Activated CD8-positive, alpha-beta T cell treated with anti-CD3 and anti-CD28 coated beads, Interleukin-2, amount 10 ng/mL, durations not matched to agents 7 days and 5 days (primary cell): ENCODE results near the gene IGFN1. TPM values are rescaled to one million over a fixed set of nuclear protein-coding genes. Genes with fewer than 3 reads are reported as not detected.

ENCODE experiments used
- ATAC-seq: fragments of 150-1000 bp; cut with Tn5 transposase; one replicate; pipeline ENCODE4 v1.10.0; 2021; ENCODE audit warnings: moderate library complexity
- CTCF ChIA-PET: fragments of 350-600 bp; sonication (Branson Sonifier 250); formaldehyde crosslinking; loops from one replicate; lab custom pipeline; 2021; ENCODE audit warnings: antibody characterized with exemption; lab: Charles Lee
- POLR2A ChIA-PET: fragments of 350-600 bp; sonication (Branson Sonifier 250); formaldehyde crosslinking; loops from one replicate; lab custom pipeline; 2021; ENCODE audit warnings: antibody characterized with exemption; lab: Charles Lee
- DNase-seq: peaks from one replicate; pipeline ENCODE4 v3.0.0-alpha.2; 2020
- H3K27ac Mint-ChIP-seq: one replicate; pipeline ENCODE4 v1.8.0; 2021; ENCODE audit warnings: mild to moderate bottlenecking, mixed read lengths
- H3K27me3 Mint-ChIP-seq: one replicate; pipeline ENCODE4 v1.8.0; 2021; ENCODE audit warnings: low read depth, mixed read lengths
- H3K36me3 Mint-ChIP-seq: one replicate; pipeline ENCODE4 v1.8.0; 2021; ENCODE audit warnings: low read depth, mixed read lengths
- H3K4me1 Mint-ChIP-seq: one replicate; pipeline ENCODE4 v1.8.0; 2021; ENCODE audit warnings: low read depth, mixed read lengths
- H3K4me3 Mint-ChIP-seq: one replicate; pipeline ENCODE4 v1.8.0; 2021; ENCODE audit warnings: mild to moderate bottlenecking, mixed read lengths
- H3K9me3 Mint-ChIP-seq: one replicate; pipeline ENCODE4 v1.8.0; 2022; ENCODE audit warnings: mixed read lengths; ENCODE audit not compliant: insufficient read depth
- total RNA-seq, 2 experiments: library from RNA; stranded (reverse); gene quantifications; one replicate each; pipeline ENCODE4 v1.2.3, GENCODE V29; 2021

Gene IGFN1
- total RNA-seq, 2 experiments from 2014 or later: not detected

DNA sequence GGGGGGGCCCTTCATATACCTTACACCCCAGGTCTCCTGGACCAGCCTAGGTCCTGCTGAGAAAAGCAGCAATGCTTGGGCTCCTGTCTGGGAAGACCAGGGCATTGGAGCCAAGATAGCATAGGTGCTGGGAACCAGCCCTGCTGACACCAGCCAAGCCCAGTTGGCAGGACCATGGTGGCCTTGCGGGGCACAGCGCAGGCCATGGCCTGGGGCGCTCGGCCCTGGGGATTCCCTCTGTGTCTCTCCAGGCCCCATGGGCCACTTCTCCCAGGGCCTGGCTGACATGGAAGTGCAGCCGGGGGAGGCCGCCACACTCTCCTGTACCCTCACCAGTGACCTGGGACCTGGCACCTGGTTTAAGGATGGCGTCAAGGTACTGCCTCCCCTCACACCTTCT, 23.3 kb downstream of the IGFN1 start:
- no peak overlapping the region for H3K27ac Mint-ChIP-seq
- H3K27me3 Mint-ChIP-seq: peaks cover 14% of the 10 kb centered on the region
- DNase-seq: no peak
- H3K9me3 Mint-ChIP-seq: no peaks in the 10 kb centered on the region
- no peaks in the 10 kb centered on the region for H3K36me3 Mint-ChIP-seq
- ATAC-seq: no peak
- ChIA-PET CTCF (no interaction called here), POLR2A (no interaction called here)
- no peaks in the 10 kb centered on the region for H3K4me1 Mint-ChIP-seq
- no peak overlapping the region for H3K4me3 Mint-ChIP-seq

DNA sequence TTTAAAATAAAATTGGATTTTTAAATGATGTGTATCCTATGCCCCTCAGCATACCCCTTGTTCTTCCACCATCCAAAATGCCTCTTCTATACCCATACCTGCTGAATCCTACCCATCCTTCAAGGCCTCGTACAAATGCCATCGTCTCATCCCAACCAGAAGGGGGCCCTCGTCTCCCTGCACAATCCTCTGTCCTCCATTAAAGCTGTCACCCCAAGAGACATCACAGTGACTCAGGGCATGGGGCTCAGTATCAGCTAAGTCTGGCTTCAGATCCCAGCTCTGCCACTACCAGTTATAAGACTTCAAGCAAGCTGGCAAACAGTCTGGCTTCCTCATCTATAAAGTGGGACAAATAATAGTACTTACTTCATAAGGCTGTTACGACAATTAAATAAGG, 23.8 kb downstream of the IGFN1 start:
- no peak overlapping the region for H3K27ac Mint-ChIP-seq
- H3K4me3 Mint-ChIP-seq: no peak overlapping the region
- H3K4me1 Mint-ChIP-seq: no peaks in the 10 kb centered on the region
- ATAC-seq (no peak), DNase-seq (no peak)
- no peaks in the 10 kb centered on the region for H3K36me3 Mint-ChIP-seq
- peaks cover 9% of the 10 kb centered on the region for H3K27me3 Mint-ChIP-seq
- ChIA-PET POLR2A (no interaction called here), CTCF (no interaction called here)
- no peaks in the 10 kb centered on the region for H3K9me3 Mint-ChIP-seq

DNA sequence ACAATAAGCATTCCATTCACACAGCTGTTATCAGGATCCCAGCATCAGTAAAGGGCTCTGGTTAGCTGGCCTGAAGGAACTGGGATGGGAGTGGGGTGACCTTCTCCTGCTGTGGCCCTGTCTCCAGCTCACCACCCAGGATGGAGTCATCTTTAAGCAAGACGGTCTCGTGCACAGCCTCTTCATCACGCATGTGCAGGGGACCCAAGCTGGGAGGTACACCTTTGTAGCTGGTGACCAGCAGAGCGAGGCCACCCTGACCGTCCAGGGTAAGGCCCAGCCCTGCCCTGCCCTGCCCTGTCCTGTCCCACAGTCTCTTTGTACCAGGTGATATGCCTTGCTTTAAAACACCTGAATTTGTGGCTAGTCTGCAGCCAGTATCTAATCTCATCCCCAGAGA, 24.3 kb downstream of the IGFN1 start:
- CTCF ChIA-PET: no interaction called here
- H3K27me3 Mint-ChIP-seq: peaks cover 5% of the 10 kb centered on the region
- no peak overlapping the region for H3K4me3 Mint-ChIP-seq
- POLR2A ChIA-PET: no interaction called here
- no peaks in the 10 kb centered on the region for H3K4me1 Mint-ChIP-seq
- H3K9me3 Mint-ChIP-seq: no peaks in the 10 kb centered on the region
- ATAC-seq (no peak), DNase-seq (no peak)
- H3K36me3 Mint-ChIP-seq: no peaks in the 10 kb centered on the region
- no peak overlapping the region for H3K27ac Mint-ChIP-seq

DNA sequence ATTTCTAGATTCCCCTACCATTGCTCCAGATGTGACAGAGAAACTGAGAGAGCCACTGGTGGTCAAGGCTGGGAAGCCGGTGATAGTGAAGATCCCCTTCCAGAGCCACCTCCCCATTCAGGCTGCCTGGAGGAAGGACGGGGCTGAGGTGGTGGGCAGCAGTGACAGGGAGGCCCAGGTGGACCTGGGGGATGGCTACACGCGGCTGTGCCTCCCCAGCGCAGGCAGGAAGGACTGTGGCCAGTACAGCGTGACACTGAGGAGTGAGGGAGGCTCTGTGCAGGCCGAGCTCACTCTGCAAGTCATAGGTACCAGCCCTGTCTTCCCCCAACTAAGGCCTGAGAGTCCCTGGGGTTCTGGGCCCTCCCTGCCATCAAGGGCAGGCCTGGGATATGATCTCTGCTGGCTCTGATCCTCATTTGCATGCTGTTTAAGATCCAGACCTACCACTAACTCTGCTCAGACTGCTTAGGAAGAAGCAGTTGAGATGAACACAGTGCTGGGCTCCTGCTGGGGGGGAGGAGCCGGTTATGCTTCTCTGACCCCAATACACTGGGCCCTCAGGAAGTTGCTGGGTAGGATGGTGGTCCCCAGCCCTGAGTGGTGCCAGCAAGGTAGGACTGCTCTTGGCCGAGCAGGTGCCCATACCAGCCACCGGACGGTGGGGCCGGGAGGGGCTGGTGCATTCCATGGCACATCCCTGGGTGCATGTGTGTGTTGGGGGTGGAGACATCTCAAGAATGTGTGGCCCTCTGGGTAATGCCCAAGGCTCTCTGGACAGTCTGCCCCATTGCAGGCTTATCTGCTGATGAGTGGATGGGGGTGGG, 25.1 kb downstream of the IGFN1 start:
- no peaks in the 10 kb centered on the region for H3K4me1 Mint-ChIP-seq
- DNase-seq (no peak), ATAC-seq (no peak)
- H3K4me3 Mint-ChIP-seq: no peak overlapping the region
- no peaks in the 10 kb centered on the region for H3K36me3 Mint-ChIP-seq
- POLR2A ChIA-PET: no interaction called here
- H3K9me3 Mint-ChIP-seq: no peaks in the 10 kb centered on the region
- peaks cover 5% of the 10 kb centered on the region for H3K27me3 Mint-ChIP-seq
- CTCF ChIA-PET: no interaction called here
- H3K27ac Mint-ChIP-seq: no peak overlapping the region

DNA sequence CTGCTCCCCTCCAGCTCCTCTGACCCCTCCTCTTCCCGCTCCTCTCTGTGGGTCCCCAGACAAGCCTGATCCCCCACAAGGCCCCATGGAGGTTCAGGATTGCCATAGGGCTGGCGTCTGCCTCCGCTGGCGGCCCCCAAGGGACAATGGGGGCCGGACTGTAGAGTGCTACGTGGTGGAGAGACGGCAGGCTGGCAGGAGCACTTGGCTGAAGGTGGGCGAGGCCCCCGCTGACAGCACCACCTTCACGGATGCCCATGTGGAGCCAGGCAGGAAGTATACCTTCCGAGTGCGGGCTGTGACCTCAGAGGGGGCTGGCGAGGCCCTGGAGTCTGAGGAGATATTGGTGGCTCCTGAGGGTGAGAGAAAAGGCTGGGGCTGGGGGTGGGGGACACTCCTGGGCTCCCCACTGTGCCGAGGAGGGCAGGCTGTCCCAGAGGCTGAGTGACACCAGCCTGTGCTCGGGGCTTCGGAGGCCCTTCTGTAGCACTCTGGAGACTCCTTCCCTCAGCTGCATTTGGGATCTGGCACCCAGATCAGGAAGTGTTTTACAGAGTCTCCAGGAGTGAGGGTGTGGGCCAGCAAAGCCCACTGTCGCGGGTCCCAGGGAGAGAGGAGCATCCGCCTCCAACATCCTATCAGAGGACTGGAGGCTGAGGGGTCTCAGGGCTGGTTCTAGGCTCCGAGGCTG, 25.9 kb downstream of the IGFN1 start:
- no peaks in the 10 kb centered on the region for H3K36me3 Mint-ChIP-seq
- no peaks in the 10 kb centered on the region for H3K27me3 Mint-ChIP-seq
- CTCF ChIA-PET: no interaction called here
- DNase-seq (no peak), ATAC-seq (no peak)
- no peaks in the 10 kb centered on the region for H3K9me3 Mint-ChIP-seq
- POLR2A ChIA-PET: no interaction called here
- H3K4me1 Mint-ChIP-seq: no peaks in the 10 kb centered on the region
- H3K27ac Mint-ChIP-seq: no peak overlapping the region
- H3K4me3 Mint-ChIP-seq: no peak overlapping the region

DNA sequence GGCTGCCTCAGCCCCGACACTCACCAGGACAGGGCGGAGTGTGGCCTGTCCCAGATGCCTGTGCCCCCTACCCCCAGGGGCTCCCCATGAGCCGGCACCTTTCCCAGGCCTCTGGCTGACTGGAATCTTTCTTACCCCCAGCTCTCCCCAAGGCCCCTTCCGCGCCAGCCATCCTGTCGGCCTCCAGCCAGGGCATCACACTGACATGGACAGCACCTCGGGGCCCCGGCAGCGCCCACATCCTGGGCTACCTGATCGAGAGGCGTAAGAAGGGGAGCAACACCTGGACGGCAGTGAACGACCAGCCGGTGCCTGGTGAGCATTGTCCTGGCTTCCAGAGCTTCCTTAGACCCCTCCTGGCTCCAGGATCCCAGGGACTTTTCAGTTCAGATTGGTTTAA, 26.5 kb downstream of the IGFN1 start:
- no peak overlapping the region for H3K27ac Mint-ChIP-seq
- H3K4me1 Mint-ChIP-seq: no peaks in the 10 kb centered on the region
- no peak overlapping the region for H3K4me3 Mint-ChIP-seq
- DNase-seq: no peak
- ChIA-PET POLR2A (no interaction called here), CTCF (no interaction called here)
- H3K36me3 Mint-ChIP-seq: no peaks in the 10 kb centered on the region
- H3K27me3 Mint-ChIP-seq: no peaks in the 10 kb centered on the region
- no peaks in the 10 kb centered on the region for H3K9me3 Mint-ChIP-seq
- ATAC-seq: no peak

DNA sequence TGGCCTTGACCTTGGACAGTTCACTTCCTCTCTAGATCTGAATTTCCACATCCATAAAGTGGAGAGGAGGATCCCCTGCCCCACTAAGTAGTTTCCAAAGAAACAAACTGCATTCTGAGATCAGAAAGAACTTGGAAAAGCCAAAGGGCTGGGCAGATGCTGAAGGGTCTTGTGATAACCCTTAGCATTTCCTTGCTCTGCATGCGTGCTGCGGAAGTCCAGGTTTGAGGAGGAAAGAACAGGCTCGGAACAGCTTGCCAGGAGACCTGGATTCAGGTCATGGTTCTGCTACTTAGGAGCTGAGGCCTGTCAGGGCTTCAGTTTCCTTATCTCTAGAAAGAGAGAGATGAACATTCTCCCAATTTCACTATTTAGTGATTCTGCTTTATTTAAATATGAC, 27.2 kb downstream of the IGFN1 start:
- ChIA-PET CTCF (no interaction called here), POLR2A (no interaction called here)
- Mint-ChIP-seq H3K36me3 (no peaks in the 10 kb centered on the region), H3K4me3 (no peak overlapping the region), H3K9me3 (no peaks in the 10 kb centered on the region), H3K4me1 (no peaks in the 10 kb centered on the region), H3K27me3 (no peaks in the 10 kb centered on the region), H3K27ac (no peak overlapping the region)
- ATAC-seq (no peak), DNase-seq (peak; percentile 5)

DNA sequence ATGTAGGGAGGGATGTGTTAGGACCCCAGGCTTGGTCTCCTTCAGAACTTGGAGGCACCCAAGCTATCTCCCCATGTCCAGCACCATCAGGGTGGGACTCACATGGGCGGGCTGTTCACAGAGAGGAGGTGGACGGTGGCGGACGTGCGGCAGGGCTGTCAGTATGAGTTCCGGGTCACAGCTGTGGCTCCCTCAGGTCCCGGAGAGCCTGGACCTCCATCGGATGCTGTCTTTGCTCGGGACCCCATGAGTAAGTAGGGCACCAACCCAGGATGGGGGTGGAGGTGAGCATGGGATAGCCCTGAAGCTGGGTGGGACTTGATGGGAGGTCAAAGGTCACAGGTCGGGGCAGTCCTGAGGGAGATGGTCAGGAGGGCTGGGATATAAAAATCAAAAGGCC, 27.8 kb downstream of the IGFN1 start:
- H3K9me3 Mint-ChIP-seq: no peaks in the 10 kb centered on the region
- ATAC-seq (no peak), DNase-seq (peak; percentile 9)
- no peak overlapping the region for H3K27ac Mint-ChIP-seq
- no peaks in the 10 kb centered on the region for H3K4me1 Mint-ChIP-seq
- H3K36me3 Mint-ChIP-seq: no peaks in the 10 kb centered on the region
- POLR2A ChIA-PET: no interaction called here
- no peaks in the 10 kb centered on the region for H3K27me3 Mint-ChIP-seq
- CTCF ChIA-PET: no interaction called here
- no peak overlapping the region for H3K4me3 Mint-ChIP-seq

DNA sequence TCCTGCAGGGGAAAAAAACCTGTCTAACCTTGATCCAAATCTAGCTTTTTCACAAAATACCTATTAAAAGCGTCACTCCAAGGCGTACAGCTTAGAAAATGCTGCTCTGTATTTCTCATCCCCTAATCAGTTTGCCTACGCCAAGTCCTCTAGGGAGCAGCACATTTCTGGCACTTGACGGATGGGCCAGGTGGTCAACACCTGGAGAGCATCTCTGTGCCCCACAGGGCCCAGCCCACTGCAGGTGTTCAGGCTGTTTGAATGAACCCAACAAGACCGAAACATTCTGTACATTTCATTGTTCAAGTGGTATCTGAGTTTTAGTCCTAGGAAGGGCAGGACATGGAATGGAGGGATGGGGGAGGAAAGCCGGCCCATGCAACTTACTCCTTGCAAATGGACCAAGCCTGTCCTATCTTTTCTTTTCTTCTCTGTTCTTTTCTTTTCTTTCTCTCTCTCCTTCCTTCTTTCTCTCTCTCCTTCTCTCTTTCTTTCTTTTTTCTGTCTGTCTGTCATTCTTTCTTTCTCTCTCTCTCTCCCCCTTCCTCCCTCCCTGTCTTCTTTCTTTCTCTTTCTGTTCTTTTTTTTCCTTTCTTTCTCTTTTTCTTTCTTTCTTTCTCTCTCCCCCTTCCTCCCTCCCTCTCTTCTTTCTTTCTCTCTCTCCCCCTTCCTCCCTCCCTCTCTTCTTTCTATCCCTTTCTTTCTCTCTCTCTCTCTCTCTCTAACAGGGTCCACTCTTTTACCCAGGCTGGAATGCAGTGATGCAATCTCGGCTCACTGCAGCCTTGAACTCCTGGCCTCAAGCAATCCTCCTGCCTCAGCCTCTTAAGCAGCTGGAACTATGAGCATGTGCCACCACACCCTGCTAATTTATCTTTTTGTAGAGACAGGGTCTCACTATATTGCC, 29.1 kb downstream of the IGFN1 start:
- Mint-ChIP-seq H3K9me3 (no peaks in the 10 kb centered on the region), H3K27ac (no peak overlapping the region), H3K36me3 (no peaks in the 10 kb centered on the region), H3K4me1 (no peaks in the 10 kb centered on the region), H3K4me3 (no peak overlapping the region), H3K27me3 (peaks cover 3% of the 10 kb centered on the region)
- ATAC-seq (no peak), DNase-seq (peak; percentile 17)
- CTCF ChIA-PET: no interaction called here
- POLR2A ChIA-PET: no interaction called here

DNA sequence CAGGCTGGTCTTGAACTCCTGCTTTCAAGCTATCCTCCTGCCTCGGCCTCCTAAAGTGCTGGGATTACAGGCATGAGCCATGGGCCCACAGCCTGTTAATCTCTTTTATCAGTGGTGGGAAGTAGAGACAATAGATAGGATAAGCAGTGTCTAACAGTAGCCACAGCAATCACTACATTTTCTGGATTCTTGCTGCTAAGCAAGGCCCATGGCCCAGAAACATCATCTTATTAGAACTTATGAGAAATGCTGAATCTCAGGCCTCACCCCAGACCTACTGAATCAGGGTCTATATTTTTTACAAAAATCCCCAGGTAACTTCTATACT, 29.7 kb downstream of the IGFN1 start:
- DNase-seq: no peak
- no peak for ATAC-seq
- CTCF ChIA-PET: no interaction called here
- Mint-ChIP-seq H3K9me3 (no peaks in the 10 kb centered on the region), H3K27ac (no peak overlapping the region), H3K4me1 (no peaks in the 10 kb centered on the region), H3K36me3 (no peaks in the 10 kb centered on the region), H3K27me3 (peaks cover 3% of the 10 kb centered on the region), H3K4me3 (no peak overlapping the region)
- POLR2A ChIA-PET: no interaction called here

DNA sequence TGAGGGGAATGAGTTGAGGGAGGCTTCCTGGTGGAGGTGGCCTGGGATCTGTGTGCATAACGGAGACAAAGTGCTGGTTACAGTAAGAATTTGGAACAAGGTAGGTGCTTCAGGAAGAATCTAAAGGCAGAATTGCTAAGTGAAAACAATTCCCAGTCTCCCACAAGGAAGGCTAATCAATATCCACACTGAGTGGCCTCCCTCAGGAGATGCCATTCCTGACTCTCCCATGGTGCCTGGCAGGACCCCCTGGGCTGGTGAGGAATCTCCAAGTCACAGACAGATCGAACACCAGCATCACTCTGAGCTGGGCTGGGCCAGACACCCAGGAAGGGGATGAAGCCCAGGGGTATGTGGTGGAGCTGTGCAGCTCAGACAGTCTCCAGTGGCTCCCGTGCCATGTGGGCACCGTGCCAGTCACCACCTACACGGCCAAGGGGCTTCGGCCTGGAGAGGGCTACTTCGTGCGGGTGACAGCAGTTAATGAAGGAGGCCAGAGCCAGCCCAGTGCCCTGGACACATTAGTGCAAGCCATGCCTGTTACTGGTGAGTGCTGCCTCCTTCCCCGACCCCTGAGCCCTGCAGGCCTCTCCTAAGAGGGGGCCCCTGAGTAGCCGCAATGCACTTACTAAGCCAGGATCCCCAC, 30.7 kb downstream of the IGFN1 start:
- ChIA-PET POLR2A (no interaction called here), CTCF (no interaction called here)
- Mint-ChIP-seq H3K36me3 (no peaks in the 10 kb centered on the region), H3K27me3 (peaks cover 3% of the 10 kb centered on the region), H3K4me1 (no peaks in the 10 kb centered on the region), H3K4me3 (no peak overlapping the region), H3K27ac (no peak overlapping the region), H3K9me3 (no peaks in the 10 kb centered on the region)
- peak; percentile 14 for DNase-seq
- ATAC-seq: no peak
